Smooth muscle cell (in vitro differentiated cells): ENCODE data around the gene SERPINE2. TPM values are rescaled to one million over a fixed set of nuclear protein-coding genes. Genes with fewer than 3 reads are reported as not detected.

Experiments used
- DNase-seq: peaks from one replicate; lab custom pipeline; 2025; ENCODE audit not compliant: unreplicated experiment; lab: John Stamatoyannopoulos, UW
- H2AFZ ChIP-seq: fragments of 200-600 bp; sonication (generic); 2 replicates; pipeline ENCODE4 v1.6.0; 2016; ENCODE audit warnings: antibody characterized with exemption, low read depth, mild to moderate bottlenecking
- H3F3A ChIP-seq: fragments of 200-600 bp; sonication (generic); 2 replicates; pipeline ENCODE4 v1.6.0; 2017; ENCODE audit warnings: antibody characterized with exemption, low read depth
- H3K27ac ChIP-seq: fragments of 200-600 bp; sonication (generic); 2 replicates; pipeline ENCODE4 v1.5.1; 2016; ENCODE audit warnings: low read depth, mild to moderate bottlenecking
- H3K27me3 ChIP-seq: fragments of 200-600 bp; sonication (generic); 2 replicates; pipeline ENCODE4 v1.6.1; 2016; ENCODE audit warnings: low read depth, mild to moderate bottlenecking
- H3K36me3 ChIP-seq: fragments of 200-600 bp; sonication (generic); 2 replicates; pipeline ENCODE4 v1.5.1; 2016; ENCODE audit warnings: low read depth
- H3K4me1 ChIP-seq: fragments of 200-600 bp; sonication (generic); 2 replicates; pipeline ENCODE4 v1.5.1; 2016; ENCODE audit warnings: low read depth
- H3K4me2 ChIP-seq: fragments of 200-600 bp; sonication (generic); 2 replicates; pipeline ENCODE4 v1.6.0; 2016; ENCODE audit warnings: mild to moderate bottlenecking
- H3K4me3 ChIP-seq: fragments of 200-600 bp; sonication (generic); 2 replicates; pipeline ENCODE4 v1.5.1; 2016; ENCODE audit warnings: mild to moderate bottlenecking
- H3K79me2 ChIP-seq: fragments of 200-600 bp; sonication (generic); 2 replicates; pipeline ENCODE4 v1.6.0; 2016; ENCODE audit warnings: low read depth, mild to moderate bottlenecking
- H3K9ac ChIP-seq: fragments of 200-600 bp; sonication (generic); 2 replicates; pipeline ENCODE4 v1.6.0; 2016; ENCODE audit warnings: low read depth
- H3K9me3 ChIP-seq: fragments of 200-600 bp; sonication (generic); replicated peaks from 2 replicates; pipeline ENCODE4 v1.5.1; 2016; ENCODE audit warnings: low read depth
- H4K20me1 ChIP-seq: fragments of 200-600 bp; sonication (generic); 2 replicates; pipeline ENCODE4 v1.6.0; 2016; ENCODE audit warnings: low read depth
- CTCF ChIP-seq: fragments of 200-600 bp; sonication (generic); IDR thresholded peaks from 2 replicates; pipeline ENCODE4 v1.5.1; 2017; ENCODE audit warnings: borderline replicate concordance, mild to moderate bottlenecking, antibody characterized with exemption; ENCODE audit not compliant: insufficient read depth, poor library complexity, severe bottlenecking
- WGBS: methylation state at CpG from one replicate; pipeline ENCODE4 v1.1.7; 2016; ENCODE audit warnings: low lambda C conversion rate; 5-methylcytosine and 5-hydroxymethylcytosine counted together
- polyA plus RNA-seq: library from polyadenylated mRNA; unstranded; fragments of >200 nt; fragmentation: Nextera tagmentation; extraction: Ambion mirVana; gene quantifications from 2 replicates; pipeline ENCODE4 v1.2.1, GENCODE V29; 2016
- total RNA-seq: library from RNA; depleted of rRNA; stranded (reverse); fragments of >200 nt; gene quantifications from 2 replicates; pipeline ENCODE4 v1.2.3, GENCODE V29; 2014

The SERPINE2 gene
- total and polyA plus RNA-seq, 2 experiments from 2014 or later, result 2,183 to 3,094 TPM

- WGBS, result 94% methylated on average over 2 of the region's 2 CpGs
- Histone ChIP-seq H3K4me2 (no peak overlapping the region), H3K27me3 (no peaks in the 10 kb centered on the region), H3F3A (peaks cover 51% of the 10 kb centered on the region), H3K36me3 (peaks cover 26% of the 10 kb centered on the region), H2AFZ (no peak overlapping the region), H3K4me3 (no peak overlapping the region), H3K9ac (no peak overlapping the region), H3K9me3 (no peaks in the 10 kb centered on the region), H3K27ac (peak overlapping the region; percentile 38), H4K20me1 (peaks cover 5% of the 10 kb centered on the region), H3K79me2 (no peaks in the 10 kb centered on the region), H3K4me1 (no peaks in the 10 kb centered on the region)
- no peak for TF ChIP-seq CTCF
- DNase-seq, result no peak
These were observed 59.2 kb downstream of the SERPINE2 start for GRCh38 chr2:223979730-223980396.

GRCh38 chr2:223978451-223978850 lies 60.6 kb downstream of the SERPINE2 start:
- TF ChIP-seq CTCF, result no peak
- H3K9me3 ChIP-seq, result no peaks in the 10 kb centered on the region
- no peak overlapping the region for H3K27ac ChIP-seq
- no peak for DNase-seq
- no peaks in the 10 kb centered on the region for H3K79me2 ChIP-seq
- H3K9ac ChIP-seq, result no peak overlapping the region
- H3K4me2 ChIP-seq, result no peak overlapping the region
- H3F3A ChIP-seq, result peaks cover 59% of the 10 kb centered on the region
- no peaks in the 10 kb centered on the region for H3K4me1 ChIP-seq
- H3K36me3 ChIP-seq, result peaks cover 26% of the 10 kb centered on the region
- WGBS, result 94% methylated on average over 4 of the region's 4 CpGs
- no peak overlapping the region for H3K4me3 ChIP-seq
- H4K20me1 ChIP-seq, result peaks cover 5% of the 10 kb centered on the region
- no peak overlapping the region for H2AFZ ChIP-seq
- no peaks in the 10 kb centered on the region for H3K27me3 ChIP-seq

- Histone ChIP-seq H3K9me3 (no peaks in the 10 kb centered on the region), H4K20me1 (peaks cover 5% of the 10 kb centered on the region), H3K4me2 (no peak overlapping the region), H3K9ac (no peak overlapping the region), H3F3A (peaks cover 66% of the 10 kb centered on the region), H3K27ac (peak overlapping the region; percentile 40), H3K36me3 (peaks cover 22% of the 10 kb centered on the region), H3K79me2 (no peaks in the 10 kb centered on the region), H3K27me3 (no peaks in the 10 kb centered on the region), H2AFZ (no peak overlapping the region), H3K4me1 (no peaks in the 10 kb centered on the region), H3K4me3 (no peak overlapping the region)
- 70% methylated on average over 3 of the region's 3 CpGs for whole genome bisulfite sequencing
- no peak for DNase-seq
- TF ChIP-seq CTCF, result no peak
These were observed 62.4 kb downstream of the SERPINE2 start for GRCh38 chr2:223976635-223977226.
